Measurements from ENCODE around the gene MARCKS.

The MARCKS gene

GRCh38 chr6:113882336-113883022, 25.3 kb downstream of the MARCKS start:
- Histone ChIP-seq H2AK5ac (ENCODE audit: low read depth, low read length) (no peak overlapping the region), H3K79me1 (ENCODE audit: low read depth, low read length) (no peaks in the 10 kb centered on the region), H3K23ac (ENCODE audit: low read depth, low read length, poor library complexity) (no peak overlapping the region), H3K14ac (ENCODE audit: low read length) (no peak overlapping the region), H3K4me2 (ENCODE audit: insufficient read depth, low read length, poor library complexity, severe bottlenecking) (no peak overlapping the region), H3K27ac (replicated peaks; ENCODE audit: low read length) (no peak overlapping the region), H3K4me1 (ENCODE audit: control insufficient read depth in 2 of 2, insufficient read depth in 1 of 2, low read depth in 1 of 2, low read length in 2 of 2) (peaks cover 2 to 11% of the 10 kb centered on the region in 2 donors), H3K4me3 (ENCODE audit: low read length in 2 of 2) (no peak overlapping the region), H3K27me3 (ENCODE audit: control insufficient read depth in 3 of 3, insufficient read depth in 3 of 3, low read depth in 1 of 3, low read length in 3 of 3) (no peaks in the 10 kb centered on the region), H2AFZ (ENCODE audit: low read length) (no peak overlapping the region), H2BK15ac (ENCODE audit: low read length) (no peak overlapping the region), H3K9ac (ENCODE audit: low read depth, low read length, poor library complexity) (no peak overlapping the region), H2BK12ac (ENCODE audit: low read length) (no peak overlapping the region), H2BK5ac (ENCODE audit: low read length) (no peak overlapping the region), H3K4ac (ENCODE audit: low read length) (no peak overlapping the region), H3K9me3 (replicated peaks in 1 of 2; ENCODE audit: control insufficient read depth in 2 of 2, insufficient read depth in 1 of 2, low read depth in 1 of 2, low read length in 2 of 2) (peaks cover 2 to 3% of the 10 kb centered on the region in 2 donors), H3K18ac (ENCODE audit: low read length) (no peak overlapping the region), H4K91ac (ENCODE audit: low read depth, low read length, poor library complexity) (no peak overlapping the region), H2BK120ac (ENCODE audit: low read depth, low read length) (no peak overlapping the region), H3K36me3 (replicated peaks in 1 of 2; ENCODE audit: control insufficient read depth in 2 of 2, insufficient read depth in 2 of 2, low read length in 2 of 2) (no peaks in the 10 kb centered on the region), H4K8ac (ENCODE audit: low read depth, low read length) (no peak overlapping the region)
- no peak for DNase-seq (ENCODE audit: low spot score)
- WGBS, 2 donors (ENCODE audit: extremely low coverage in 2 of 2, insufficient read length in 2 of 2, insufficient replicate concordance in 1 of 2): no CpG with 5 or more reads among the region's 2 CpGs

- Histone ChIP-seq H4K91ac (ENCODE audit: low read depth, low read length, poor library complexity) (no peak overlapping the region), H3K4me1 (ENCODE audit: control insufficient read depth in 2 of 2, insufficient read depth in 1 of 2, low read depth in 1 of 2, low read length in 2 of 2) (peaks cover 0 to 3% of the 10 kb centered on the region in 2 donors), H2AK5ac (ENCODE audit: low read depth, low read length) (no peak overlapping the region), H3K4me2 (ENCODE audit: insufficient read depth, low read length, poor library complexity, severe bottlenecking) (no peak overlapping the region), H3K23ac (ENCODE audit: low read depth, low read length, poor library complexity) (no peak overlapping the region), H2BK120ac (ENCODE audit: low read depth, low read length) (no peak overlapping the region), H2BK15ac (ENCODE audit: low read length) (no peak overlapping the region), H2AFZ (ENCODE audit: low read length) (no peak overlapping the region), H3K4ac (ENCODE audit: low read length) (no peak overlapping the region), H3K27ac (replicated peaks; ENCODE audit: low read length) (no peak overlapping the region), H2BK5ac (ENCODE audit: low read length) (no peak overlapping the region), H3K36me3 (replicated peaks in 1 of 2; ENCODE audit: control insufficient read depth in 2 of 2, insufficient read depth in 2 of 2, low read length in 2 of 2) (no peaks in the 10 kb centered on the region), H4K8ac (ENCODE audit: low read depth, low read length) (no peak overlapping the region), H3K9ac (ENCODE audit: low read depth, low read length, poor library complexity) (no peak overlapping the region), H3K14ac (ENCODE audit: low read length) (no peak overlapping the region), H2BK12ac (ENCODE audit: low read length) (no peak overlapping the region), H3K79me1 (ENCODE audit: low read depth, low read length) (no peaks in the 10 kb centered on the region), H3K9me3 (replicated peaks in 1 of 2; ENCODE audit: control insufficient read depth in 2 of 2, insufficient read depth in 1 of 2, low read depth in 1 of 2, low read length in 2 of 2) (peaks cover 2 to 3% of the 10 kb centered on the region in 2 donors), H3K27me3 (ENCODE audit: control insufficient read depth in 3 of 3, insufficient read depth in 3 of 3, low read depth in 1 of 3, low read length in 3 of 3) (no peaks in the 10 kb centered on the region), H3K4me3 (ENCODE audit: low read length in 2 of 2) (no peak overlapping the region), H3K18ac (ENCODE audit: low read length) (no peak overlapping the region)
- no CpG with 5 or more reads among the region's 2 CpGs for WGBS, 2 donors (ENCODE audit: extremely low coverage in 2 of 2, insufficient read length in 2 of 2, insufficient replicate concordance in 1 of 2)
- no peak for DNase-seq (ENCODE audit: low spot score)
These were observed 26.9 kb downstream of the MARCKS start for GRCh38 chr6:113884011-113884410.

- peaks cover 2 to 6% of the 10 kb centered on the region in 2 donors for H3K9me3 ChIP-seq (replicated peaks in 1 of 2; ENCODE audit: control insufficient read depth in 2 of 2, insufficient read depth in 1 of 2, low read depth in 1 of 2, low read length in 2 of 2)
- H4K91ac ChIP-seq (ENCODE audit: low read depth, low read length, poor library complexity): no peak overlapping the region
- no peak overlapping the region for H3K4me3 ChIP-seq (ENCODE audit: low read length in 2 of 2)
- no peak overlapping the region for H3K14ac ChIP-seq (ENCODE audit: low read length)
- no peak overlapping the region for H3K4ac ChIP-seq (ENCODE audit: low read length)
- H3K9ac ChIP-seq (ENCODE audit: low read depth, low read length, poor library complexity): no peak overlapping the region
- H3K18ac ChIP-seq (ENCODE audit: low read length): no peak overlapping the region
- no peak for DNase-seq (ENCODE audit: low spot score)
- no CpG with 5 or more reads among the region's 1 CpG for WGBS, 2 donors (ENCODE audit: extremely low coverage in 2 of 2, insufficient read length in 2 of 2, insufficient replicate concordance in 1 of 2)
- no peaks in the 10 kb centered on the region for H3K4me1 ChIP-seq (ENCODE audit: control insufficient read depth in 2 of 2, insufficient read depth in 1 of 2, low read depth in 1 of 2, low read length in 2 of 2)
- no peak overlapping the region for H4K8ac ChIP-seq (ENCODE audit: low read depth, low read length)
- no peak overlapping the region for H2BK15ac ChIP-seq (ENCODE audit: low read length)
- no peak overlapping the region for H3K27ac ChIP-seq (replicated peaks; ENCODE audit: low read length)
- H3K79me1 ChIP-seq (ENCODE audit: low read depth, low read length): no peaks in the 10 kb centered on the region
- no peak overlapping the region for H3K4me2 ChIP-seq (ENCODE audit: insufficient read depth, low read length, poor library complexity, severe bottlenecking)
- no peaks in the 10 kb centered on the region for H3K27me3 ChIP-seq (ENCODE audit: control insufficient read depth in 3 of 3, insufficient read depth in 3 of 3, low read depth in 1 of 3, low read length in 3 of 3)
- no peak overlapping the region for H2AK5ac ChIP-seq (ENCODE audit: low read depth, low read length)
- no peak overlapping the region for H2BK5ac ChIP-seq (ENCODE audit: low read length)
- H3K36me3 ChIP-seq (replicated peaks in 1 of 2; ENCODE audit: control insufficient read depth in 2 of 2, insufficient read depth in 2 of 2, low read length in 2 of 2): no peaks in the 10 kb centered on the region
- H3K23ac ChIP-seq (ENCODE audit: low read depth, low read length, poor library complexity): no peak overlapping the region
- H2AFZ ChIP-seq (ENCODE audit: low read length): no peak overlapping the region
- no peak overlapping the region for H2BK120ac ChIP-seq (ENCODE audit: low read depth, low read length)
- H2BK12ac ChIP-seq (ENCODE audit: low read length): no peak overlapping the region
These were observed 29.4 kb downstream of the MARCKS start for GRCh38 chr6:113886512-113886911.

- DNase-seq (ENCODE audit: low spot score): no peak
- no peak overlapping the region for H3K14ac ChIP-seq (ENCODE audit: low read length)
- H2AFZ ChIP-seq (ENCODE audit: low read length): no peak overlapping the region
- no peak overlapping the region for H3K27ac ChIP-seq (replicated peaks; ENCODE audit: low read length)
- no peak overlapping the region for H2AK5ac ChIP-seq (ENCODE audit: low read depth, low read length)
- H2BK12ac ChIP-seq (ENCODE audit: low read length): no peak overlapping the region
- H3K9me3 ChIP-seq (replicated peaks in 1 of 2; ENCODE audit: control insufficient read depth in 2 of 2, insufficient read depth in 1 of 2, low read depth in 1 of 2, low read length in 2 of 2): peaks cover 2 to 11% of the 10 kb centered on the region in 2 donors
- no peak overlapping the region for H2BK15ac ChIP-seq (ENCODE audit: low read length)
- H2BK5ac ChIP-seq (ENCODE audit: low read length): no peak overlapping the region
- no peak overlapping the region for H3K18ac ChIP-seq (ENCODE audit: low read length)
- no peak overlapping the region for H3K23ac ChIP-seq (ENCODE audit: low read depth, low read length, poor library complexity)
- H3K4me2 ChIP-seq (ENCODE audit: insufficient read depth, low read length, poor library complexity, severe bottlenecking): no peak overlapping the region
- H4K8ac ChIP-seq (ENCODE audit: low read depth, low read length): no peak overlapping the region
- H3K79me1 ChIP-seq (ENCODE audit: low read depth, low read length): no peaks in the 10 kb centered on the region
- H4K91ac ChIP-seq (ENCODE audit: low read depth, low read length, poor library complexity): no peak overlapping the region
- H3K9ac ChIP-seq (ENCODE audit: low read depth, low read length, poor library complexity): no peak overlapping the region
- no peaks in the 10 kb centered on the region for H3K36me3 ChIP-seq (replicated peaks in 1 of 2; ENCODE audit: control insufficient read depth in 2 of 2, insufficient read depth in 2 of 2, low read length in 2 of 2)
- H3K4ac ChIP-seq (ENCODE audit: low read length): no peak overlapping the region
- no peak overlapping the region for H3K4me3 ChIP-seq (ENCODE audit: low read length in 2 of 2)
- no peaks in the 10 kb centered on the region for H3K27me3 ChIP-seq (ENCODE audit: control insufficient read depth in 3 of 3, insufficient read depth in 3 of 3, low read depth in 1 of 3, low read length in 3 of 3)
- H3K4me1 ChIP-seq (ENCODE audit: control insufficient read depth in 2 of 2, insufficient read depth in 1 of 2, low read depth in 1 of 2, low read length in 2 of 2): no peaks in the 10 kb centered on the region
- H2BK120ac ChIP-seq (ENCODE audit: low read depth, low read length): no peak overlapping the region
These were observed 31.3 kb downstream of the MARCKS start for GRCh38 chr6:113888493-113888892.

All from neuronal stem cell (in vitro differentiated cells).